Measurements from ENCODE around the gene TNFRSF9.
A peak's percentile ranks its signal among the peaks of the same experiment; 100 is the strongest.
"Not testable (repeated sequence)": the region's sequence is repeated elsewhere in the genome, so short reads cannot be mapped to it uniquely, and the experiment has no call there.

TNFRSF9 gene

GRCh38 chr1:7967651-7968050, 27.0 kb upstream of the TNFRSF9 start:
- DNase-seq (ENCODE audit: extremely low read depth, low read depth) = no peak
- TF ChIP-seq CTCF (IDR thresholded peaks at IDR 0.05; ENCODE audit: low read depth, low read length) = no peak

- TF ChIP-seq CTCF (IDR thresholded peaks at IDR 0.05; ENCODE audit: low read depth, low read length) = no peak
- no peak for DNase-seq (ENCODE audit: extremely low read depth, low read depth)
Measured at GRCh38 chr1:7967196-7967595, 26.6 kb upstream of the TNFRSF9 start.

GRCh38 chr1:7964476-7964875, 23.8 kb upstream of the TNFRSF9 start:
- no peak for TF ChIP-seq CTCF (IDR thresholded peaks at IDR 0.05; ENCODE audit: low read depth, low read length)
- no peak for DNase-seq (ENCODE audit: extremely low read depth, low read depth)

DNA sequence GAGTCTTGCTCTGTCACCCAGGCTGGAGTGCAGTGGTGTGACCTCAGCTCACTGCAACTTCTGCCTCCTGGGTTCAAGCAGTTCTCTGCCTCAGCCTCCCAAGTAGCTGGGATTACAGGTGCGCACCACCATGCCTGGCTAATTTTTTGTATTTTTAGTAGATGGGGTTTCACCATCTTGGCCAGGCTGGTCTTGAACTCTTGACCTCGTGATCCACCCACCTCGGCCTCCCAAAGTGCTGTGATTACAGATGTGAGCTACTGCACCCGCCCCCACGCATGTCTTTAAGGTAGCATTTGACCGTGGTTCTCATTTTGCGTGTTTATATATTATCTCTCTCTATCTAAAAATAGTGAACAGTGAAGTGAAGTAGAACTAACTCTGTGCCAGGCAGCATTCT, 23.2 kb upstream of the TNFRSF9 start:
- not testable (repeated sequence) for DNase-seq (ENCODE audit: extremely low read depth, low read depth)

- DNase-seq (ENCODE audit: extremely low read depth, low read depth) = not testable (repeated sequence)
Measured at GRCh38 chr1:7963378-7963730, 22.7 kb upstream of the TNFRSF9 start.

GRCh38 chr1:7962636-7963377, 22.2 kb upstream of the TNFRSF9 start:
- no peak for DNase-seq (ENCODE audit: extremely low read depth, low read depth)
- TF ChIP-seq CTCF (IDR thresholded peaks at IDR 0.05; ENCODE audit: low read depth, low read length) = no peak

GRCh38 chr1:7962014-7962335, 21.3 kb upstream of the TNFRSF9 start:
- DNase-seq (ENCODE audit: extremely low read depth, low read depth) = no peak
- TF ChIP-seq CTCF (IDR thresholded peaks at IDR 0.05; ENCODE audit: low read depth, low read length) = no peak

DNA sequence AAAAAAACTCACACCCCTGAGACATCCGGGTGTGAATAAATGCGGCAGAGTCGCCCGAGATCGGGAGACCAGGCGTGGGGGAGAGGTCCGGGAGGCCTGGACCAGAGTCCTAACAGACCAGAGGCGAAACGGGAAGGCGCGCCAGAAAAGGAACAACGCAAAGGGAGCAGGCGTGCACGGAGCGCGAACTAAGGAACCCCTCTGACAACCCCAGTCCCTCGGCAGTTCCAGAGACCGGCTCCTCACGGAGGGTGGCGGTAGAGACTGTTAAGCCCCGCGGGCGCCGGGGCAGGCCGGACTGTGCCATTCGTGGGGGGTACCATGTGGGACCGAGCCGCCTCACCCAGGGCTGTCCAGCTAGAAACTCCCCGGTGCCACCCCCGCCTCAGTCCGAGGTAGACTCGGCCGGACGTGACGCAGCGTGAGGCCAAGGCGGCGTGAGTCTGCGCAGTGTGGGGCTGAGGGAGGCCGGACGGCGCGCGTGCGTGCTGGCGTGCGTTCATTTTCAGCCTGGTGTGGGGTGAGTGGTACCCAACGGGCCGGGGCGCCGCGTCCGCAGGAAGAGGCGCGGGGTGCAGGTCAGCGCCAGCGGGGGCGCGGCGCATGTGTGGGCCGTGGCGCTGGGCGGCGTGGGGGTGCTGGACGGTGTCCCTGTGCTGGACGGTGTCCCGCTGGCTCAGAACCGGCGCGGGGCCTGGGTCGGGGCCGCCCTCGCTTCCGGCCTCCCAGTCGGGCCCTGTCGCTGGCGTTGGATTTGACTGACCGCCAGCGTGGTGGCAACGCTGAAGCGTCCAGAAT, 20.8 kb upstream of the TNFRSF9 start, which contains the start of gene PARK7:
Gene PARK7 (plus strand): TSS at position 496 of the 798 bp plus-strand sequence. CDS start 1,075 bp downstream, outside the sequence.
- peak; percentile 58 for TF ChIP-seq CTCF (IDR thresholded peaks at IDR 0.05; ENCODE audit: low read depth, low read length)
- DNase-seq (ENCODE audit: extremely low read depth, low read depth) = peak; percentile 99

All from AG09319 (cell line).